CD4-positive, alpha-beta T cell treated with Interleukin-4 for 4 hours (primary cell): ENCODE results near the gene SPPL3.
A peak's percentile ranks its signal among the peaks of the same experiment; 100 is the strongest.

Experiments used
- DNase-seq: peaks from one replicate; pipeline ENCODE4 v3.0.0-alpha.2; 2020

Gene SPPL3

GRCh38 chr12:120719496-120720233 is 184.5 kb downstream of the SPPL3 start:
- DNase-seq = no peak

- DNase-seq = no peak
These were observed 185.1 kb downstream of the SPPL3 start for GRCh38 chr12:120719072-120719471.

GRCh38 chr12:120718055-120718454 is 186.1 kb downstream of the SPPL3 start:
- no peak for DNase-seq

GRCh38 chr12:120713861-120714482 is 190.2 kb downstream of the SPPL3 start:
- DNase-seq = peak; percentile 84

- DNase-seq = no peak
These were observed 191.5 kb downstream of the SPPL3 start for GRCh38 chr12:120712610-120713009.
